ENCODE results near the gene SCGB1C2. TPM values are rescaled to one million over a fixed set of nuclear protein-coding genes. Genes with fewer than 3 reads are reported as not detected.

Gene SCGB1C2
- not detected in 2 replicates for total RNA-seq

GRCh38 chr17:137166-137807 lies at the start of gene SCGB1C2:
Gene SCGB1C2 (plus strand): TSS chr17:137569. CDS start chr17:137591, 22 bp downstream.

GRCh38 chr17:181245-182049 lies 44.1 kb downstream of the SCGB1C2 start, which contains the start of gene DOC2B:
Gene DOC2B (minus strand): TSS chr17:181650. CDS start chr17:181479, 171 bp downstream.

Other genes with a start within 250 kb of the SCGB1C2 start
- gene DOC2B, start 44.1 kb downstream of the SCGB1C2 start, total RNA-seq: 0.64 and 1.7 TPM in 2 replicates
- gene RPH3AL, start 215.2 kb downstream of the SCGB1C2 start, total RNA-seq: 6.5 and 9.6 TPM in 2 replicates

Measured in tracheal epithelial cell (primary cell).